Activated B cell treated with CpG ODN at 0.5 μM for 24 hours (primary cell): ENCODE data around the gene WDR49. TPM values are rescaled to one million over a fixed set of nuclear protein-coding genes. Genes with fewer than 3 reads are reported as not detected.

Experiments used
- ATAC-seq: fragments of 200-7000 bp; cut with Tn5 transposase; one replicate; pipeline ENCODE4 v1.10.0; 2021; ENCODE audit warnings: low read depth, mild to moderate bottlenecking, moderate library complexity
- CTCF ChIA-PET: fragments of 350-600 bp; sonication (Branson Sonifier 250); formaldehyde crosslinking; loops from one replicate; lab custom pipeline; 2021; ENCODE audit warnings: antibody characterized with exemption; lab: Charles Lee
- POLR2A ChIA-PET: fragments of 350-600 bp; sonication (Branson Sonifier 250); formaldehyde crosslinking; loops from one replicate; lab custom pipeline; 2021; ENCODE audit warnings: antibody characterized with exemption; lab: Charles Lee
- DNase-seq: peaks from one replicate; pipeline ENCODE4 v3.0.0; 2022
- H3K27ac Mint-ChIP-seq: one replicate; pipeline ENCODE4 v1.8.0; 2020; ENCODE audit warnings: mixed read lengths
- H3K27me3 Mint-ChIP-seq: one replicate; pipeline ENCODE4 v1.8.0; 2021; ENCODE audit warnings: mixed read lengths
- H3K36me3 Mint-ChIP-seq: one replicate; pipeline ENCODE4 v1.8.0; 2021; ENCODE audit warnings: low read depth, mixed read lengths
- H3K4me1 Mint-ChIP-seq: one replicate; pipeline ENCODE4 v1.8.0; 2021; ENCODE audit warnings: mixed read lengths
- H3K4me3 Mint-ChIP-seq: one replicate; pipeline ENCODE4 v1.8.0; 2020; ENCODE audit warnings: mild to moderate bottlenecking, mixed read lengths
- H3K9me3 Mint-ChIP-seq: one replicate; pipeline ENCODE4 v1.8.0; 2020; ENCODE audit warnings: mixed read lengths
- CTCF ChIP-seq: fragments of 200-600 bp; IDR thresholded peaks from one replicate; pipeline ENCODE4 v1.8.0; 2022; ENCODE audit warnings: antibody characterized with exemption, mild to moderate bottlenecking
- intact Hi-C: fragments of 100-400 bp; cut with micrococcal nuclease; formaldehyde crosslinking; loops from one replicate; pipeline ENCODE4 v1.15.1; 2024
- total RNA-seq: library from RNA; stranded (reverse); gene quantifications from 2 replicates; pipeline ENCODE4 v1.2.3, GENCODE V29; 2022

WDR49 gene
- total RNA-seq, 1 donor from 2014 or later = 0.49 TPM

GRCh38 chr3:167507954-167508353 lies 145.8 kb downstream of the WDR49 start:
- DNase-seq (no peak), ATAC-seq (no peak)
- Mint-ChIP-seq H3K27ac (no peak overlapping the region), H3K4me3 (no peak overlapping the region), H3K9me3 (no peaks in the 10 kb centered on the region), H3K27me3 (no peaks in the 10 kb centered on the region), H3K4me1 (no peaks in the 10 kb centered on the region), H3K36me3 (no peaks in the 10 kb centered on the region)
- ChIA-PET CTCF (no interaction called here), POLR2A (no interaction called here)
- no peak for TF ChIP-seq CTCF
- intact Hi-C loops = no loop called here

GRCh38 chr3:167502401-167502800 lies 151.3 kb downstream of the WDR49 start:
- CTCF ChIA-PET = no interaction called here
- Mint-ChIP-seq H3K27me3 (no peaks in the 10 kb centered on the region), H3K4me1 (no peaks in the 10 kb centered on the region), H3K27ac (no peak overlapping the region), H3K36me3 (no peaks in the 10 kb centered on the region), H3K4me3 (no peak overlapping the region), H3K9me3 (no peaks in the 10 kb centered on the region)
- DNase-seq = no peak
- TF ChIP-seq CTCF = no peak
- intact Hi-C loops = no loop called here
- POLR2A ChIA-PET = no interaction called here
- ATAC-seq = no peak

GRCh38 chr3:167501941-167502340 lies 151.8 kb downstream of the WDR49 start:
- CTCF ChIA-PET = no interaction called here
- H3K27ac Mint-ChIP-seq = no peak overlapping the region
- intact Hi-C loops = no loop called here
- ATAC-seq (no peak), DNase-seq (no peak)
- POLR2A ChIA-PET = no interaction called here
- no peaks in the 10 kb centered on the region for H3K9me3 Mint-ChIP-seq
- TF ChIP-seq CTCF = no peak
- H3K4me1 Mint-ChIP-seq = no peaks in the 10 kb centered on the region
- H3K36me3 Mint-ChIP-seq = no peaks in the 10 kb centered on the region
- H3K4me3 Mint-ChIP-seq = no peak overlapping the region
- H3K27me3 Mint-ChIP-seq = no peaks in the 10 kb centered on the region

- no peak overlapping the region for H3K4me3 Mint-ChIP-seq
- no peaks in the 10 kb centered on the region for H3K9me3 Mint-ChIP-seq
- ATAC-seq (no peak), DNase-seq (no peak)
- no peaks in the 10 kb centered on the region for H3K4me1 Mint-ChIP-seq
- no peak for TF ChIP-seq CTCF
- ChIA-PET CTCF (no interaction called here), POLR2A (no interaction called here)
- no peaks in the 10 kb centered on the region for H3K36me3 Mint-ChIP-seq
- intact Hi-C loops = no loop called here
- H3K27ac Mint-ChIP-seq = no peak overlapping the region
- H3K27me3 Mint-ChIP-seq = no peaks in the 10 kb centered on the region
Observed at GRCh38 chr3:167497903-167498302, 155.8 kb downstream of the WDR49 start.

- no peaks in the 10 kb centered on the region for H3K9me3 Mint-ChIP-seq
- ChIA-PET CTCF (no interaction called here), POLR2A (no interaction called here)
- DNase-seq (no peak), ATAC-seq (no peak)
- H3K4me1 Mint-ChIP-seq = peaks cover 3% of the 10 kb centered on the region
- intact Hi-C loops = no loop called here
- H3K36me3 Mint-ChIP-seq = no peaks in the 10 kb centered on the region
- no peak overlapping the region for H3K4me3 Mint-ChIP-seq
- TF ChIP-seq CTCF = no peak
- no peaks in the 10 kb centered on the region for H3K27me3 Mint-ChIP-seq
- H3K27ac Mint-ChIP-seq = no peak overlapping the region
Observed at GRCh38 chr3:167493244-167493643, 160.5 kb downstream of the WDR49 start.
